HCT116 (cell line): Measurements from ENCODE around the gene AFDN. TPM values are rescaled to one million over a fixed set of nuclear protein-coding genes. Genes with fewer than 3 reads are reported as not detected.

Experiments
- ATAC-seq: fragments of 200-7000 bp; cut with Tn5 transposase; 2 replicates; pipeline ENCODE4 v1.9.1; 2020; ENCODE audit warnings: mild to moderate bottlenecking, moderate library complexity
- BruUV-seq: library from RNA; stranded (reverse); fragments of 400-500 nt; replicated peaks from 2 replicates; lab custom pipeline; 2021; lab: Mats Ljungman, UMichigan
- CTCF ChIA-PET: fragments of 300-600 bp; sonication (Branson Sonifier 250); formaldehyde crosslinking; loops from one replicate; lab custom pipeline; 2021; ENCODE audit warnings: antibody characterized with exemption; lab: Charles Lee
- POLR2A ChIA-PET: fragments of 300-600, 350-600 bp; sonication (Branson Sonifier 250); formaldehyde crosslinking; loops from one replicate; lab custom pipeline; 2021; ENCODE audit warnings: antibody characterized with exemption; lab: Charles Lee
- RAD21 ChIA-PET, 2 experiments: fragments of 300-600 bp; sonication (Branson Sonifier 250); formaldehyde crosslinking; loops; one replicate each; lab custom pipeline; 2023; ENCODE audit warnings: low total read pairs in 2 of 2; ENCODE audit not compliant: uncharacterized antibody in 2 of 2, unreplicated experiment in 2 of 2, low non-redundant PET in 1 of 2; lab: Charles Lee
- DNase-seq: peaks from one replicate; pipeline ENCODE4 v3.0.0-alpha.2; 2010; ENCODE audit warnings: low read depth, low spot score
- H2AFZ ChIP-seq: fragments of 200-600 bp; shearing (Covaris generic), sonication (generic); 2 replicates; pipeline ENCODE4 v1.6.1; 2017; ENCODE audit warnings: low read depth, mixed run types, mixed read lengths, antibody characterized with exemption, low read length; ENCODE audit not compliant: poor library complexity, severe bottlenecking
- H3K27ac ChIP-seq: 2 replicates; pipeline ENCODE4 v1.5.1; 2012; ENCODE audit warnings: low read depth, low read length
- H3K27me3 ChIP-seq: fragments of 200-600 bp; sonication (generic); 2 replicates; pipeline ENCODE4 v1.6.1; 2016; ENCODE audit warnings: mixed run types, low read length, mixed read lengths; ENCODE audit not compliant: insufficient read depth
- H3K36me3 ChIP-seq, 2 experiments: fragments of 200-500 bp in 1 of 2; fragments of 200-600 bp in 1 of 2; sonication (Bioruptor generic) in 1 of 2; sonication (generic) in 1 of 2; 2 replicates each; pipeline versions ENCODE4 v1.5.1 to v1.6.1; 2014 to 2016; ENCODE audit warnings: low read length in 2 of 2, inconsistent platforms in 1 of 2, mixed read lengths in 1 of 2, mixed run types in 1 of 2; ENCODE audit not compliant: insufficient read depth in 2 of 2, control insufficient read depth in 1 of 2
- H3K4me1 ChIP-seq, 2 experiments: fragments of 200-600 bp in 1 of 2; sonication (generic) in 1 of 2; 2 replicates each; pipeline versions ENCODE4 v1.5.1 to v1.6.1; 2012 to 2017; ENCODE audit warnings: low read length in 2 of 2, inconsistent platforms in 1 of 2, mild to moderate bottlenecking in 1 of 2, mixed read lengths in 1 of 2, mixed run types in 1 of 2, moderate library complexity in 1 of 2; ENCODE audit not compliant: insufficient read depth in 2 of 2, control insufficient read depth in 1 of 2
- H3K4me2 ChIP-seq: fragments of 200-600 bp; sonication (generic); 2 replicates; pipeline ENCODE4 v1.6.1; 2017; ENCODE audit warnings: mixed run types, low read length, mixed read lengths
- H3K4me3 ChIP-seq, 2 experiments: fragments of 200-600 bp in 1 of 2; sonication (generic) in 1 of 2; replicated peaks in 1 of 2; 2 replicates each; pipeline ENCODE4 v1.5.1; 2011 to 2016; ENCODE audit warnings: low read length in 2 of 2, control low read depth in 1 of 2, low read depth in 1 of 2, mild to moderate bottlenecking in 1 of 2, mixed read lengths in 1 of 2, mixed run types in 1 of 2
- H3K79me2 ChIP-seq: fragments of 200-600 bp; sonication (generic); 2 replicates; pipeline ENCODE4 v1.6.1; 2017; ENCODE audit warnings: mild to moderate bottlenecking, mixed run types, low read length, moderate library complexity, mixed read lengths; ENCODE audit not compliant: insufficient read depth
- H3K9ac ChIP-seq: fragments of 200-600 bp; sonication (generic); 2 replicates; pipeline ENCODE4 v1.6.1; 2016; ENCODE audit warnings: low read length, mixed read lengths
- H3K9me2 ChIP-seq: fragments of 200-600 bp; sonication (generic), shearing (Covaris generic); 2 replicates; pipeline ENCODE4 v1.6.1; 2017; ENCODE audit warnings: mixed run types, mild to moderate bottlenecking, moderate library complexity; ENCODE audit not compliant: insufficient read depth
- H3K9me3 ChIP-seq, 2 experiments: fragments of 200-500 bp in 1 of 2; fragments of 200-600 bp in 1 of 2; sonication (Bioruptor generic) in 1 of 2; sonication (generic) in 1 of 2; 2 replicates each; pipeline ENCODE4 v1.6.1; 2014 to 2017; ENCODE audit warnings: low read length in 2 of 2, mixed read lengths in 2 of 2, inconsistent platforms in 1 of 2, low read depth in 1 of 2, mild to moderate bottlenecking in 1 of 2, mixed run types in 1 of 2, moderate library complexity in 1 of 2; ENCODE audit not compliant: control insufficient read depth in 1 of 2, insufficient read depth in 1 of 2
- H4K20me1 ChIP-seq: fragments of 200-600 bp; sonication (generic), shearing (Covaris generic); 2 replicates; pipeline ENCODE4 v1.6.1; 2017; ENCODE audit warnings: mixed run types, mild to moderate bottlenecking, moderate library complexity; ENCODE audit not compliant: insufficient read depth
- EGR1 ChIP-seq: IDR thresholded peaks from 2 replicates; pipeline ENCODE4 v1.6.1; 2012; ENCODE audit warnings: low read depth
- EZH2 ChIP-seq: fragments of 200-600 bp; sonication (generic); IDR thresholded peaks from 2 replicates; pipeline ENCODE4 v1.6.1; 2017; ENCODE audit warnings: antibody characterized with exemption, mixed run types
- FOSL1 ChIP-seq: IDR thresholded peaks from 2 replicates; pipeline ENCODE4 v1.6.1; 2012; ENCODE audit warnings: low read depth
- POLR2A ChIP-seq: IDR thresholded peaks from 2 replicates; pipeline ENCODE4 v1.7.0; 2011; ENCODE audit warnings: borderline replicate concordance; ENCODE audit not compliant: insufficient read depth, insufficient read length; ENCODE audit errors: extremely low read depth
- POLR2AphosphoS5 ChIP-seq: IDR thresholded peaks from 2 replicates; pipeline ENCODE4 v1.6.1; 2011; ENCODE audit warnings: mild to moderate bottlenecking, low read depth, low read length, moderate library complexity
- SIN3A ChIP-seq: IDR thresholded peaks from 2 replicates; pipeline ENCODE4 v1.6.1; 2012; ENCODE audit warnings: low read depth
- YY1 ChIP-seq: IDR thresholded peaks from 2 replicates; pipeline ENCODE4 v1.6.1; 2011; ENCODE audit warnings: low read length, low read depth, moderate library complexity, mild to moderate bottlenecking; ENCODE audit not compliant: insufficient replicate concordance; ENCODE audit errors: extremely low read depth
- ZNF274 ChIP-seq: fragments of 200-500 bp; sonication (Bioruptor generic); IDR thresholded peaks from 2 replicates; pipeline ENCODE4 v1.6.1; 2014; ENCODE audit warnings: mild to moderate bottlenecking, low read depth, low read length, inconsistent platforms
- intact Hi-C: fragments of 100-400 bp; cut with micrococcal nuclease; formaldehyde crosslinking; loops from 2 replicates; pipeline ENCODE4 v1.10.0; 2022
- total RNA-seq: library from RNA; stranded (reverse); gene quantifications from one replicate; pipeline ENCODE4 v1.2.1, GENCODE V29; 2021; ENCODE audit not compliant: unreplicated experiment
- TF ChIP-seq, protein P1 (sequence below), 3 experiments: fragments of 200-600 bp in 1 of 3; sonication (generic) in 1 of 3; IDR thresholded peaks in 2 of 3; conservative IDR thresholded peaks in 1 of 3; 2 replicates each; pipeline ENCODE4 v1.5.1; 2012 to 2017; ENCODE audit warnings: low read depth in 2 of 3, low read length in 2 of 3, antibody characterized with exemption in 1 of 3, borderline replicate concordance in 1 of 3, control low read depth in 1 of 3, mild to moderate bottlenecking in 1 of 3, mixed read lengths in 1 of 3, mixed run types in 1 of 3, moderate library complexity in 1 of 3; ENCODE audit not compliant: insufficient read depth in 1 of 3

AFDN gene
- total RNA-seq, 1 experiment from 2014 or later, result 59.4 TPM

DNA sequence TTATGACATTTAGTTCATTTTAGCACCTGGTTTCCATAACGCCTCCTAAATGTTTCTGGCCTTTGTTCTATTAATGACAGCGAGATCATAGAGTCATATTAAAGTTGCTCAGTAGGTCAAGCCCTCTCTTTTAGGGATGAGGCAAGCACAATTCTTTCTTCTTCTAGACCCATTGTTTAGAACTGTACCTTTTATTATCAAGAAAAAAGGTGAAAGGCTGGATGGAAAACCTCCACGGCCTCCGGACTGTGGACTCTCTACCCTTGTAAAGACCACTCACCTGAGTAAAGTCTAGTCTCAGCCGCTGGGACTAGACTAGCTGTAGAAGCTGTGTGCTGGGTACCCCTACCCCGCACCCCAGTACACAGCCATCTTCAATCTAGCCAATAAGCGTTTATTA lies 6.0 kb upstream of the AFDN start:
- BruUV-seq, result no TSS peak

More for the DNA sequence above, 6.0 kb upstream of the AFDN start:
- H3K9me3 ChIP-seq, result no peaks in the 10 kb centered on the region
- H3K27ac ChIP-seq, result no peak overlapping the region
- no peak overlapping the region for H2AFZ ChIP-seq
- POLR2A ChIA-PET, result no interaction called here
- H3K4me2 ChIP-seq, result no peak overlapping the region
- peaks cover 4 to 15% of the 10 kb centered on the region in 2 experiments; a peak in 3 of 4 replicates for H3K4me1 ChIP-seq
- no peaks in the 10 kb centered on the region for H3K79me2 ChIP-seq
- H3K36me3 ChIP-seq, result no peaks in the 10 kb centered on the region
- no peaks in the 10 kb centered on the region for H4K20me1 ChIP-seq
- TF ChIP-seq SIN3A (no peak), FOSL1 (no peak), POLR2A (no peak), ZNF274 (no peak), EZH2 (no peak), YY1 (no peak), EGR1 (no peak), POLR2AphosphoS5 (no peak)
- TF ChIP-seq, protein P1, sequence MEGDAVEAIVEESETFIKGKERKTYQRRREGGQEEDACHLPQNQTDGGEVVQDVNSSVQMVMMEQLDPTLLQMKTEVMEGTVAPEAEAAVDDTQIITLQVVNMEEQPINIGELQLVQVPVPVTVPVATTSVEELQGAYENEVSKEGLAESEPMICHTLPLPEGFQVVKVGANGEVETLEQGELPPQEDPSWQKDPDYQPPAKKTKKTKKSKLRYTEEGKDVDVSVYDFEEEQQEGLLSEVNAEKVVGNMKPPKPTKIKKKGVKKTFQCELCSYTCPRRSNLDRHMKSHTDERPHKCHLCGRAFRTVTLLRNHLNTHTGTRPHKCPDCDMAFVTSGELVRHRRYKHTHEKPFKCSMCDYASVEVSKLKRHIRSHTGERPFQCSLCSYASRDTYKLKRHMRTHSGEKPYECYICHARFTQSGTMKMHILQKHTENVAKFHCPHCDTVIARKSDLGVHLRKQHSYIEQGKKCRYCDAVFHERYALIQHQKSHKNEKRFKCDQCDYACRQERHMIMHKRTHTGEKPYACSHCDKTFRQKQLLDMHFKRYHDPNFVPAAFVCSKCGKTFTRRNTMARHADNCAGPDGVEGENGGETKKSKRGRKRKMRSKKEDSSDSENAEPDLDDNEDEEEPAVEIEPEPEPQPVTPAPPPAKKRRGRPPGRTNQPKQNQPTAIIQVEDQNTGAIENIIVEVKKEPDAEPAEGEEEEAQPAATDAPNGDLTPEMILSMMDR (IDR thresholded peaks at IDR 0.05 in 2 of 3, conservative IDR thresholded peaks at IDR 0.05 in 1 of 3; ENCODE audit: borderline replicate concordance in 1 of 3, insufficient read depth in 1 of 3, low read depth in 2 of 3, low read length in 2 of 3), result no peak
- TF ChIP-seq, all 23 proteins: peak for 0
- RAD21 ChIA-PET, result no interaction called here
- H3K4me3 ChIP-seq, result no peak overlapping the region
- intact Hi-C loops, result no loop called here
- DNase-seq, result no peak
- no peaks in the 10 kb centered on the region for H3K27me3 ChIP-seq
- H3K9ac ChIP-seq, result no peak overlapping the region
- ATAC-seq, result no peak
- CTCF ChIA-PET, result no interaction called here
- no peaks in the 10 kb centered on the region for H3K9me2 ChIP-seq
